ENCODE measurements around the gene APPL2.

DNA sequence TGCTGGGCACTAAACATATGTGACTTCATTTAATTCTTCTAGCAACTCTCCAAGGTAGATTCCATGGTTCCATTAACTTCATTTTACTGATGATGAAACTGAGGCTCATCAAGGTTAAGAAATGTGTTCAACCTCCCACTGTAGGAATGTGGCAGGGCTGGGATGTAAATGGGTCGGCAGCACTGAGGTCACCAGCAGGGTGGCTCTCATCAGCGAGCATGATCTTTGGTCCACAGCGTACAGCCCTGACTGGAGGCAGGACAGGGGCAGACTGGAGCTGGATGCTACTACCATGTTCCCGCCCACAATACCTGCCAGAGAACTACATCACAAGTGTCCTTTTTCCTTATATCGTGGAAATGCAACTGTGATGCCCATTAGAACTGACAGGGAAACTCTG, 4.6 kb downstream of the APPL2 start:
- TF ChIP-seq, protein P1, sequence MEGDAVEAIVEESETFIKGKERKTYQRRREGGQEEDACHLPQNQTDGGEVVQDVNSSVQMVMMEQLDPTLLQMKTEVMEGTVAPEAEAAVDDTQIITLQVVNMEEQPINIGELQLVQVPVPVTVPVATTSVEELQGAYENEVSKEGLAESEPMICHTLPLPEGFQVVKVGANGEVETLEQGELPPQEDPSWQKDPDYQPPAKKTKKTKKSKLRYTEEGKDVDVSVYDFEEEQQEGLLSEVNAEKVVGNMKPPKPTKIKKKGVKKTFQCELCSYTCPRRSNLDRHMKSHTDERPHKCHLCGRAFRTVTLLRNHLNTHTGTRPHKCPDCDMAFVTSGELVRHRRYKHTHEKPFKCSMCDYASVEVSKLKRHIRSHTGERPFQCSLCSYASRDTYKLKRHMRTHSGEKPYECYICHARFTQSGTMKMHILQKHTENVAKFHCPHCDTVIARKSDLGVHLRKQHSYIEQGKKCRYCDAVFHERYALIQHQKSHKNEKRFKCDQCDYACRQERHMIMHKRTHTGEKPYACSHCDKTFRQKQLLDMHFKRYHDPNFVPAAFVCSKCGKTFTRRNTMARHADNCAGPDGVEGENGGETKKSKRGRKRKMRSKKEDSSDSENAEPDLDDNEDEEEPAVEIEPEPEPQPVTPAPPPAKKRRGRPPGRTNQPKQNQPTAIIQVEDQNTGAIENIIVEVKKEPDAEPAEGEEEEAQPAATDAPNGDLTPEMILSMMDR (IDR thresholded peaks at IDR 0.05), result no peak
- TF ChIP-seq POLR2A (IDR thresholded peaks at IDR 0.05), result no peak

Data from thyroid gland (tissue), 4 donors.